Measurements from ENCODE around the gene RGMB.

Gene RGMB

DNA sequence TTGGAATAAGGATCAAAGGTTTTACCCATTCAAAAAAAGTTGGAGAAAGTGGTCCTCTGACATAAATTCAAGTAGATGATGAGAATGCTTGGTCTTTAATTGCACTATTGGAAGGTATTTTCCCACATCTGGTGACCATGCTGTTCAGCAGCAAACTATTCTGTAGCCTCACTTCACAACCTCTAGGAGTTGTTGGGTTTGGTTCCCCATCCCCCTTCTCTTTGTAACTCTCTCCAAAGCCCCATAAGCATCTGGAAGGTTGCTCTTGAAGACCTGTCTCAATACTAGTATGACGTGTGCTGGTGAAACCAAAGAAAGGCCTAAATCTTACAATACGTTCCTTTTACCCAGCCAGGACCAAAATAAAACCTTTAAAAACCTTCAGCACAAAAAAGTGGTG is 8.5 kb downstream of the RGMB start:
- Histone ChIP-seq H3K9me3 (replicated peaks; ENCODE audit: insufficient read depth, low read length) (no peaks in the 10 kb centered on the region), H3K4me3 (ENCODE audit: low read length) (no peak overlapping the region), H3K36me3 (replicated peaks; ENCODE audit: insufficient read depth, low read length) (no peaks in the 10 kb centered on the region), H3K4me1 (ENCODE audit: low read length) (no peaks in the 10 kb centered on the region), H4K20me1 (ENCODE audit: insufficient read depth, low read length) (no peaks in the 10 kb centered on the region), H3K9ac (ENCODE audit: low read length) (no peak overlapping the region), H3K9me2 (replicated peaks; ENCODE audit: insufficient read depth, low read length) (no peaks in the 10 kb centered on the region), H3K79me2 (ENCODE audit: low read length) (no peaks in the 10 kb centered on the region; the same call in 1 of the 2 replicates), H3K4me2 (ENCODE audit: low read depth, low read length) (no peak overlapping the region), H3K27me3 (replicated peaks; ENCODE audit: insufficient read depth, low read length) (no peaks in the 10 kb centered on the region), H2AFZ (ENCODE audit: low read length) (no peak overlapping the region), H3K27ac (ENCODE audit: low read length) (no peak overlapping the region), H3F3A (ENCODE audit: insufficient read depth, low read length) (no peaks in the 10 kb centered on the region)
- no peak for DNase-seq
- TF ChIP-seq, protein P1, sequence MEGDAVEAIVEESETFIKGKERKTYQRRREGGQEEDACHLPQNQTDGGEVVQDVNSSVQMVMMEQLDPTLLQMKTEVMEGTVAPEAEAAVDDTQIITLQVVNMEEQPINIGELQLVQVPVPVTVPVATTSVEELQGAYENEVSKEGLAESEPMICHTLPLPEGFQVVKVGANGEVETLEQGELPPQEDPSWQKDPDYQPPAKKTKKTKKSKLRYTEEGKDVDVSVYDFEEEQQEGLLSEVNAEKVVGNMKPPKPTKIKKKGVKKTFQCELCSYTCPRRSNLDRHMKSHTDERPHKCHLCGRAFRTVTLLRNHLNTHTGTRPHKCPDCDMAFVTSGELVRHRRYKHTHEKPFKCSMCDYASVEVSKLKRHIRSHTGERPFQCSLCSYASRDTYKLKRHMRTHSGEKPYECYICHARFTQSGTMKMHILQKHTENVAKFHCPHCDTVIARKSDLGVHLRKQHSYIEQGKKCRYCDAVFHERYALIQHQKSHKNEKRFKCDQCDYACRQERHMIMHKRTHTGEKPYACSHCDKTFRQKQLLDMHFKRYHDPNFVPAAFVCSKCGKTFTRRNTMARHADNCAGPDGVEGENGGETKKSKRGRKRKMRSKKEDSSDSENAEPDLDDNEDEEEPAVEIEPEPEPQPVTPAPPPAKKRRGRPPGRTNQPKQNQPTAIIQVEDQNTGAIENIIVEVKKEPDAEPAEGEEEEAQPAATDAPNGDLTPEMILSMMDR (IDR thresholded peaks at IDR 0.05; ENCODE audit: low read length), result no peak
- no peak for TF ChIP-seq EZH2phosphoT487 (IDR thresholded peaks at IDR 0.05; ENCODE audit: low read length)

DNA sequence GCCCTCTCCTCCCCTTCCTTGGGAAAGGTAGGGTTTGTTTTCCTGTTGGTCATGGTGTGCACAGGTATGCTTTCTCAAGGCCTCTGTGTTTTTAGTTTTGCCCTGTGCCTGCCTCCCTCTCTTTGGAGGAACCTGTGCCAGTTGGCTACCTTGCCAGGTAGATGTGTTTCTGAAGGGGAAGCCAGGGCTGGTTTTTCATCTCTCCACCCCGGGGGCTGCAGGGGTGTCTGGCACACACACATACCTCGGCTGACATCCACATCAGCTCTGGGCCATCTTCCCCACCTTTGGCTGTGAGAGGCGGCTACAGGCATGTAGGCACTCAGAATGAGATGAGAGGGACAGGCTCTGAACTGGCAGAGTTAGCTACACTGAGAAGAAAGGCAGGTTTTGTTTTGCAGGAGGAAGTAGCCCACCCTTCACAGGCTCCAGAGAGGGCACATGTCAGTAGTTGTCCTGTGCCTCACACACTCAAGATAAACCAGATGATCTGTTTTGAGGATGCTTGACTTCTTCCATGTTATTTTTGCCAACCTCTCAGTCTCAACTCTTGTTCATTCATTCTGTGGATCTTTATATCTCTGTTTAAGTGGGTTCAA is 9.7 kb downstream of the RGMB start:
- Histone ChIP-seq H3K9me3 (replicated peaks; ENCODE audit: insufficient read depth, low read length) (no peaks in the 10 kb centered on the region), H2AFZ (ENCODE audit: low read length) (no peak overlapping the region), H3F3A (ENCODE audit: insufficient read depth, low read length) (no peaks in the 10 kb centered on the region), H3K9ac (ENCODE audit: low read length) (no peak overlapping the region), H3K36me3 (replicated peaks; ENCODE audit: insufficient read depth, low read length) (no peaks in the 10 kb centered on the region), H3K4me1 (ENCODE audit: low read length) (no peaks in the 10 kb centered on the region), H4K20me1 (ENCODE audit: insufficient read depth, low read length) (no peaks in the 10 kb centered on the region), H3K4me3 (ENCODE audit: low read length) (no peak overlapping the region), H3K27me3 (replicated peaks; ENCODE audit: insufficient read depth, low read length) (no peaks in the 10 kb centered on the region), H3K4me2 (ENCODE audit: low read depth, low read length) (no peak overlapping the region), H3K9me2 (replicated peaks; ENCODE audit: insufficient read depth, low read length) (no peaks in the 10 kb centered on the region), H3K79me2 (ENCODE audit: low read length) (no peaks in the 10 kb centered on the region; the same call in 1 of the 2 replicates), H3K27ac (ENCODE audit: low read length) (no peak overlapping the region)
- DNase-seq, result no peak
- TF ChIP-seq EZH2phosphoT487 (IDR thresholded peaks at IDR 0.05; ENCODE audit: low read length) (no peak), EZH2 (optimal IDR thresholded peaks at IDR 0.05; ENCODE audit: low read depth, low read length) (no peak)
- TF ChIP-seq, protein P1 (IDR thresholded peaks at IDR 0.05; ENCODE audit: low read length), result no peak

DNA sequence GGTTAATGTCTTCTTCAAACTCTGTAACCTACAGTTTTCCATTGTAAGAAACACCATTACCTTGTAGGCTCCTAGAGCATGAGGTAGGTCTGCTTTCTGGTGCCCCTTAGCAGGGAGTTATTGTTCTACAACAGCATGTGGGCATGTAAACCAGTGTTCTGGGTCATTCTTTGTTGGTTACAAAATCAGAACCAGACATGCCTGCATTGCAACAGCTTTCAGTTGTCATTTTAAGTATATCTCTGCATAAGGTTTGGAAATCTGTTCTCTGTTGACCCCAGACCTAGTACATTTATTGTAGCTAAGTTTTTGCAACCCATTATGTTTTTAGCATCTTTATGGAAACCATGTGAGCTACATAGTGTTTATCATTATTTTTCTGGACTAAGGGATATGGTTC is 10.9 kb downstream of the RGMB start:
- DNase-seq, result no peak
- Histone ChIP-seq H3K79me2 (ENCODE audit: low read length) (no peaks in the 10 kb centered on the region; the same call in 1 of the 2 replicates), H4K20me1 (ENCODE audit: insufficient read depth, low read length) (no peaks in the 10 kb centered on the region)

More for the DNA sequence above, 10.9 kb downstream of the RGMB start:
- H3K9me2 ChIP-seq (replicated peaks; ENCODE audit: insufficient read depth, low read length), result no peaks in the 10 kb centered on the region
- no peak overlapping the region for H3K4me2 ChIP-seq (ENCODE audit: low read depth, low read length)
- TF ChIP-seq EZH2phosphoT487 (IDR thresholded peaks at IDR 0.05; ENCODE audit: low read length) (no peak), EZH2 (optimal IDR thresholded peaks at IDR 0.05; ENCODE audit: low read depth, low read length) (no peak)
- TF ChIP-seq, protein P1 (IDR thresholded peaks at IDR 0.05; ENCODE audit: low read length), result no peak
- H3K4me1 ChIP-seq (ENCODE audit: low read length), result no peaks in the 10 kb centered on the region
- no peak overlapping the region for H2AFZ ChIP-seq (ENCODE audit: low read length)
- no peaks in the 10 kb centered on the region for H3K27me3 ChIP-seq (replicated peaks; ENCODE audit: insufficient read depth, low read length)
- no peaks in the 10 kb centered on the region for H3K9me3 ChIP-seq (replicated peaks; ENCODE audit: insufficient read depth, low read length)
- no peak overlapping the region for H3K27ac ChIP-seq (ENCODE audit: low read length)
- H3F3A ChIP-seq (ENCODE audit: insufficient read depth, low read length), result no peaks in the 10 kb centered on the region
- no peak overlapping the region for H3K4me3 ChIP-seq (ENCODE audit: low read length)
- H3K36me3 ChIP-seq (replicated peaks; ENCODE audit: insufficient read depth, low read length), result no peaks in the 10 kb centered on the region
- no peak overlapping the region for H3K9ac ChIP-seq (ENCODE audit: low read length)

Data from MM.1S (cell line).